Ovary (tissue), 9 donors: ENCODE data around the gene GPATCH4. TPM values are rescaled to one million over a fixed set of nuclear protein-coding genes. Genes with fewer than 3 reads are reported as not detected.
"Not testable (repeated sequence)": the region's sequence is repeated elsewhere in the genome, so short reads cannot be mapped to it uniquely, and the experiment has no call there.

ENCODE experiments used
- DNase-seq, 5 donors: peaks; one replicate each; pipeline ENCODE4 v3.0.0-alpha.2; 2019 to 2020
- H3K27ac ChIP-seq, 2 donors: fragments of 200-600 bp; one replicate each; pipeline versions ENCODE4 v1.5.1 to v1.8.0; 2019 to 2022
- H3K27me3 ChIP-seq: fragments of 200-600 bp; one replicate; pipeline ENCODE4 v1.8.0; 2022
- H3K36me3 ChIP-seq: fragments of 200-600 bp; sonication (generic); one replicate; pipeline ENCODE4 v1.5.1; 2019
- H3K4me1 ChIP-seq: one replicate; pipeline ENCODE4 v1.8.1; 2013; ENCODE audit warnings: mild to moderate bottlenecking, moderate library complexity; ENCODE audit not compliant: insufficient read depth
- H3K4me3 ChIP-seq: fragments of 200-600 bp; sonication (generic); one replicate; pipeline ENCODE4 v1.5.1; 2017
- H3K9me3 ChIP-seq, 2 donors: fragments of 200-600 bp in 1 of 2; sonication (generic) in 1 of 2; one replicate each; pipeline versions ENCODE4 v1.5.1 to v1.8.1; 2013 to 2019; ENCODE audit warnings: mild to moderate bottlenecking in 1 of 2, moderate library complexity in 1 of 2
- EP300 ChIP-seq: sonication (generic); formaldehyde crosslinking; IDR thresholded peaks from one replicate; pipeline ENCODE4 v1.6.1; 2017; ENCODE audit warnings: antibody characterized with exemption
- POLR2A ChIP-seq: fragments of 450-650 bp; IDR thresholded peaks from one replicate; pipeline ENCODE4 v1.6.1; 2017; ENCODE audit warnings: antibody characterized with exemption, mild to moderate bottlenecking, moderate library complexity
- WGBS, 3 donors: extraction: QIAGEN DNeasy Blood & Tissue Kit in 1 of 3; methylation state at CpG; one replicate each; pipeline versions ENCODE4 v1.1.5 to v1.1.7; 2013 to 2017; 5-methylcytosine and 5-hydroxymethylcytosine counted together
- intact Hi-C, 4 donors: fragments of 100-400 bp; cut with DNase I; formaldehyde crosslinking; loops; one replicate each; pipeline versions ENCODE4 v1.11.0 to v1.15.1; 2022 to 2023
- polyA plus RNA-seq, 2 donors: library from polyadenylated mRNA; stranded (reverse); fragments of 200-250 nt in 1 of 2; fragments of 350-450 nt in 1 of 2; fragmentation: Illumina TruSeq in 1 of 2; extraction: RNeasy Lipid Tissue Mini Kit (QIAGEN cat#74804) in 1 of 2; gene quantifications; one replicate each; pipeline ENCODE4 v1.2.3, GENCODE V29; 2013 to 2014
- total RNA-seq, 7 donors: library from RNA; depleted of rRNA in 2 of 7; stranded (reverse); fragments of >200 nt in 2 of 7; fragmentation: NEBNext Ultra II Directional in 3 of 7; extraction: Animal tissue kit (Norgen Biotek cat#: 25700) in 3 of 7; gene quantifications; one replicate each; pipeline versions ENCODE4 v1.1.0 to v1.2.4, GENCODE V29; 2016 to 2023
- TF ChIP-seq, protein P1 (sequence below), 3 donors: fragments of 450-650 bp in 2 of 3; fragments of 200-600 bp in 1 of 3; IDR thresholded peaks; one replicate each; pipeline versions ENCODE4 v1.5.1 to v1.8.0; 2016 to 2022; ENCODE audit warnings: antibody characterized with exemption in 3 of 3, mild to moderate bottlenecking in 1 of 3
- donor health status: DM: no; HTN: no; CAD: no; lungs with moderate emphysema.
- donor health status: DM: no; HTN: no; CAD: no.
- donor health status: Bipolar disorder and iron deficiency.
- donor health status: DM: yes; HTN: yes; CAD: no.
- donor health status: DM: no; HTN: no; CAD: no.
- donor health status: DM: yes; HTN: yes; CAD: no.

The GPATCH4 gene
- total and polyA plus RNA-seq, 9 donors: 10.0 to 45.1 (median 22.0) TPM

- TF ChIP-seq EP300 (no peak), POLR2A (no peak)
- TF ChIP-seq, protein P1, sequence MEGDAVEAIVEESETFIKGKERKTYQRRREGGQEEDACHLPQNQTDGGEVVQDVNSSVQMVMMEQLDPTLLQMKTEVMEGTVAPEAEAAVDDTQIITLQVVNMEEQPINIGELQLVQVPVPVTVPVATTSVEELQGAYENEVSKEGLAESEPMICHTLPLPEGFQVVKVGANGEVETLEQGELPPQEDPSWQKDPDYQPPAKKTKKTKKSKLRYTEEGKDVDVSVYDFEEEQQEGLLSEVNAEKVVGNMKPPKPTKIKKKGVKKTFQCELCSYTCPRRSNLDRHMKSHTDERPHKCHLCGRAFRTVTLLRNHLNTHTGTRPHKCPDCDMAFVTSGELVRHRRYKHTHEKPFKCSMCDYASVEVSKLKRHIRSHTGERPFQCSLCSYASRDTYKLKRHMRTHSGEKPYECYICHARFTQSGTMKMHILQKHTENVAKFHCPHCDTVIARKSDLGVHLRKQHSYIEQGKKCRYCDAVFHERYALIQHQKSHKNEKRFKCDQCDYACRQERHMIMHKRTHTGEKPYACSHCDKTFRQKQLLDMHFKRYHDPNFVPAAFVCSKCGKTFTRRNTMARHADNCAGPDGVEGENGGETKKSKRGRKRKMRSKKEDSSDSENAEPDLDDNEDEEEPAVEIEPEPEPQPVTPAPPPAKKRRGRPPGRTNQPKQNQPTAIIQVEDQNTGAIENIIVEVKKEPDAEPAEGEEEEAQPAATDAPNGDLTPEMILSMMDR (IDR thresholded peaks at IDR 0.05): no peak
- H3K27ac ChIP-seq: no peak overlapping the region
- H3K4me1 ChIP-seq: peaks cover 2% of the 10 kb centered on the region
- DNase-seq: no peak
- no peak overlapping the region for H3K4me3 ChIP-seq
- WGBS, 3 donors: 39 to 45% (median 43%) methylated on average over 6 of the region's 6 CpGs
- intact Hi-C loops: no loop called here
- H3K27me3 ChIP-seq: no peaks in the 10 kb centered on the region
- H3K36me3 ChIP-seq: no peaks in the 10 kb centered on the region
- H3K9me3 ChIP-seq: no peaks in the 10 kb centered on the region
Observed at GRCh38 chr1:156640842-156641706, 39.8 kb upstream of the GPATCH4 start.

DNA sequence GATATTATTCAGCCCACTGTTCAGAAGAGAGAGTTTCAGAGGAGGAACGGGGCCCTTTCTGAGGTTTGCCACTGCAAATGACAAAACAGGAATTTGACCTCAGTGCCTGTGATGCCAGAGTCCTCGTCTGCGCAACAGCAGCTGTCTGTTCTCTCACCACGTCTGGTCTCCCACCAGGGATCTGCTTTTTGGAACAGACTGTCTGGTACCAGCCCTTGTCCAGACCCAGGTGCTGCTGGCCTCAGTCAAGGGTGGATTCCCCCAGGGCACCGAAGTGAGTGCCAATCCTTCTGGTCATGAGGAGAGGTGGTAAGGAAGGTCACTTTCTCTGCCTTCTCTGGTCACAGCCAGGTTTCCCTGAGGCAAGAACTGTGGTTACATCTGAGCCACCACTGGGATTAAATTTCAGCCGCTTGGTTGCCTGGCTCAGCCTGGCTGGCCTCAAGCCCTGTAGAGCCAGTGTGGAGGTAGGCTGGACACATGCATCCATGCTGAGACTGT, 38.4 kb upstream of the GPATCH4 start:
- H3K27ac ChIP-seq: no peak overlapping the region
- DNase-seq: no peak
- H3K4me1 ChIP-seq: peaks cover 2% of the 10 kb centered on the region
- no peaks in the 10 kb centered on the region for H3K9me3 ChIP-seq
- no peaks in the 10 kb centered on the region for H3K27me3 ChIP-seq
- intact Hi-C loops: no loop called here
- no peaks in the 10 kb centered on the region for H3K36me3 ChIP-seq
- no peak overlapping the region for H3K4me3 ChIP-seq
- no peak for TF ChIP-seq POLR2A
- no peak for TF ChIP-seq EP300
- TF ChIP-seq, protein P1 (IDR thresholded peaks at IDR 0.05): no peak
- 72 to 80% (median 77%) methylated on average over 6 of the region's 6 CpGs for WGBS, 3 donors

- no peak overlapping the region for H3K27ac ChIP-seq
- no peaks in the 10 kb centered on the region for H3K9me3 ChIP-seq
- intact Hi-C loops: no loop called here
- no peaks in the 10 kb centered on the region for H3K27me3 ChIP-seq
- H3K4me1 ChIP-seq: peaks cover 2% of the 10 kb centered on the region
- H3K4me3 ChIP-seq: no peak overlapping the region
- H3K36me3 ChIP-seq: no peaks in the 10 kb centered on the region
- WGBS, 3 donors: 30 to 32% (median 31%) methylated on average over 8 of the region's 8 CpGs
- TF ChIP-seq EP300: no peak
- TF ChIP-seq, protein P1 (IDR thresholded peaks at IDR 0.05): no peak
- no peak for TF ChIP-seq POLR2A
- DNase-seq: no peak
Observed at GRCh38 chr1:156638189-156638985, 37.1 kb upstream of the GPATCH4 start.

GRCh38 chr1:156632355-156632754, 31.1 kb upstream of the GPATCH4 start:
- Histone ChIP-seq H3K9me3 (no peaks in the 10 kb centered on the region), H3K27ac (no peak overlapping the region), H3K27me3 (no peaks in the 10 kb centered on the region), H3K4me1 (no peaks in the 10 kb centered on the region), H3K4me3 (no peak overlapping the region), H3K36me3 (no peaks in the 10 kb centered on the region)
- WGBS, 3 donors: 35 to 57% (median 51%) methylated on average over 3 of the region's 3 CpGs
- no peak for DNase-seq
- TF ChIP-seq POLR2A (no peak), EP300 (no peak)
- TF ChIP-seq, protein P1 (IDR thresholded peaks at IDR 0.05): no peak
- intact Hi-C loops: no loop called here

- WGBS, 3 donors: 45 to 50% (median 49%) methylated on average over 9 of the region's 9 CpGs
- H3K27ac ChIP-seq, H3K4me1 ChIP-seq, DNase-seq, H3K27me3 ChIP-seq, H3K9me3 ChIP-seq, intact Hi-C loops, H3K36me3 ChIP-seq, H3K4me3 ChIP-seq: not testable (repeated sequence)
Observed at GRCh38 chr1:156631152-156631551, 29.9 kb upstream of the GPATCH4 start.
